Small intestine (tissue), 7 donors: ENCODE results near the gene VIPR2. TPM values are rescaled to one million over a fixed set of nuclear protein-coding genes. Genes with fewer than 3 reads are reported as not detected.

ENCODE experiments used
- DNase-seq, 2 donors: peaks; one replicate each; pipeline versions ENCODE4 v3.0.0 to v3.0.0-alpha.2; 2013
- FAIRE-seq: peaks from 2 replicates; lab custom pipeline; 2012; peaks lifted over from hg19 to GRCh38; lab: Jason Lieb, UNC
- H3K27ac ChIP-seq, 3 donors: one replicate each; pipeline ENCODE4 v1.5.1; 2013; ENCODE audit warnings: low read length in 2 of 3, mild to moderate bottlenecking in 2 of 3, control low read depth in 1 of 3, inconsistent platforms in 1 of 3, low read depth in 1 of 3, moderate library complexity in 1 of 3
- H3K27me3 ChIP-seq, 3 donors: one replicate each; pipeline ENCODE4 v1.6.1; 2013; ENCODE audit warnings: low read length in 3 of 3, inconsistent platforms in 1 of 3; ENCODE audit not compliant: control insufficient read depth in 3 of 3, insufficient read depth in 3 of 3
- H3K36me3 ChIP-seq, 3 donors: one replicate each; pipeline ENCODE4 v1.6.1; 2013; ENCODE audit warnings: low read length in 3 of 3, inconsistent platforms in 1 of 3, low read depth in 1 of 3, mild to moderate bottlenecking in 1 of 3, moderate library complexity in 1 of 3; ENCODE audit not compliant: control insufficient read depth in 3 of 3, insufficient read depth in 2 of 3
- H3K4me1 ChIP-seq, 3 donors: one replicate each; pipeline ENCODE4 v1.6.1; 2013; ENCODE audit warnings: low read length in 2 of 3, inconsistent platforms in 1 of 3, low read depth in 1 of 3, mild to moderate bottlenecking in 1 of 3, moderate library complexity in 1 of 3; ENCODE audit not compliant: control insufficient read depth in 3 of 3, insufficient read depth in 2 of 3
- H3K4me3 ChIP-seq, 3 donors: one replicate each; pipeline ENCODE4 v1.5.1; 2013; ENCODE audit warnings: low read length in 3 of 3, control low read depth in 1 of 3, inconsistent platforms in 1 of 3, low read depth in 1 of 3, mild to moderate bottlenecking in 1 of 3, moderate library complexity in 1 of 3
- H3K9me3 ChIP-seq, 2 donors: one replicate each; pipeline ENCODE4 v1.6.1; 2013; ENCODE audit warnings: low read depth in 1 of 2, low read length in 1 of 2; ENCODE audit not compliant: control insufficient read depth in 2 of 2, insufficient read depth in 1 of 2
- WGBS, 3 donors: extraction: QIAGEN DNeasy Blood & Tissue Kit; methylation state at CpG; one replicate each; pipeline ENCODE4 v1.1.7; 2013; 5-methylcytosine and 5-hydroxymethylcytosine counted together
- polyA plus RNA-seq, 4 donors: library from polyadenylated mRNA; stranded (reverse) in 3 of 4; unstranded in 1 of 4; fragments of 200-250 nt in 3 of 4; fragments of 120-200 nt in 1 of 4; gene quantifications; one replicate each; pipeline versions ENCODE4 v1.2.1 to v1.2.3, GENCODE V29; 2013
- donor health status: healthy with polysubstance abuse.
- donor health status: control.
- donor health status: control.
- donor health status: Bipolar disorder and iron deficiency.
- donor health status: healthy.

Gene VIPR2
- polyA plus RNA-seq, 4 donors, result 0.81 to 1.2 (median 0.97) TPM; not detected in 1

DNA sequence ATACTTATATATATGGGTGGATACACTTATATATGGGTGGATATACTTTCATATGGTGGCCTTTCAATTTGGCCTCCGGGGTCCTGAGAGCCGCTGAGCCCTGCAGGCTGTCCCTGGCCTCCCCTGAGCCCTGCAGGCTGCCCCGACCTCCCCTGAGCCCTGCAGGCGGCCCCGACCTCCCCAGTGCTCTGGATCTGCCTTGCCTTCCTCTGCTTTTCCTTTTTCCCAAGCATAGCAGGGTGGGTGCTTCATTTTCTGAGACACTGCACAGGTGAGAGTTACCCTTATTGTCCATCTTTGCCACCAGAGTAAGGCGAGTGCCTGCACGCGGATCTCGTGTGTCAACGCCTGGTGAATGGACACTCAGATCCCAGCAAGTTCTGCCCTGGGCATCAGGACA, 106.6 kb downstream of the VIPR2 start:
- Histone ChIP-seq H3K27ac (no peak overlapping the region), H3K4me1 (no peaks in the 10 kb centered on the region), H3K9me3 (no peaks in the 10 kb centered on the region), H3K4me3 (no peak overlapping the region), H3K27me3 (peaks cover 0 to 2% (median 0%) of the 10 kb centered on the region in 3 donors), H3K36me3 (no peaks in the 10 kb centered on the region)
- FAIRE-seq (no peak), DNase-seq (no peak)
- WGBS, 3 donors, result 81 to 85% (median 83%) methylated on average over 10 of the region's 10 CpGs

DNA sequence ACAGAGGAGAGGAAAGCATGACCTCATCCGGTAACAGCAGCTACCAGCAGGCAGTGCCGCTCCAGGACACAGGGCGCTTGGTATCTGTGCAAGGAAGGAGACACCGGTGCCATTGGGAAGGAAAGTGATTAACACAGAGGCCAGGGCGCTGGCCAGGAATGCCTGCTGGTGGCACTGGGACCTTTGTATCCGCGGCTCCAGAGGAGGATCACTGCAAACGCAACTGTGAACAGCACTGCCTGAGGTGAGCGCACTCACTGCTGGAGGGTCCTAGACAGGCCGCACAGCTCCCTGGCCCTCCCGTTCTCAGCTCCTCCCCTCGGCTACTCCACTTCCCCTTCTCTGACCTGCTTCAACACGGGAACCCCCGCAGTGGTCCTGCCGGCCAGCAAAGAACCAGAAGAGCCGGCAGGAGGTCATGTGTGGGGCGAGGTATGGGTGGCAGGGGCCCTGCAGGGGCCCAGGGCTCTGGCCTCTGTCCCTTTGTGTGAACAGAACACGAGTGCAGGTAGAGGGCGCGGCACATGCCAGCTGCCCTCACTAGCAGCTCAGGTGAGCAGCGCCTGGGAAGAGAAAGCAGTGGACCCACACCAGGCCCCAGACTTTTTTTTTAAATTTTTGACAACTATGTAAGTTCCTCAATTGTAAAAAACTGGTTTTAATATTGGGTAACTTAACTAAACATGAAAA, 107.6 kb downstream of the VIPR2 start:
- no peak for FAIRE-seq
- Histone ChIP-seq H3K36me3 (no peaks in the 10 kb centered on the region), H3K4me3 (no peak overlapping the region), H3K27ac (no peak overlapping the region), H3K27me3 (peaks cover 0 to 2% (median 0%) of the 10 kb centered on the region in 3 donors), H3K9me3 (no peaks in the 10 kb centered on the region), H3K4me1 (no peaks in the 10 kb centered on the region)
- 12 to 56% (median 29%) methylated on average over 21 of the region's 21 CpGs for WGBS, 3 donors
- DNase-seq, result peak; percentile 37 to 47

DNA sequence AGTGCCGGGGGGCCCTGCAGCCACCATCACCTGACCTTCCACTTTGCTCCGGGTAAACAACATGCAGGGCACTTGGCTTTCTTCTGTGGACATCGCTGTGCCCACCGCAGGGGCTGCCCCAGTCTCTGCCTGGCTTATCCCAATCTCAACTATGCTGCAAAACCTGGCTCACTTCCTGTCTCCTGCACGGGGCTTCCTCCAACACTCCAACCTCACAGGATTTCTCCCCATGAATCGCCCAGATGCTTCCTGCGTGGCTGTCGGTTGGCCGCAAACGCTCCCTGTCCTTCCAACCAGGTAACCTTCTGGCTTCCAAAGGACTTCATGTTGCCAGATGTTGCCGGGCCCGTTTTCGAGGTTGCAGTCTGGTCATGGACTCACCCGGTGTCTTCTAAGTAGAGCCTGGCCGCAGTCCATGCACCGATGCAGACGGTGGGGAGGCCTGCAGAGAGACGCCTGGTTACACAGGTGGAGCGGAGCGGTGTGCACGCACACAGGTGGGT, 109.0 kb downstream of the VIPR2 start:
- H3K4me1 ChIP-seq, result peaks cover 0 to 2% (median 0%) of the 10 kb centered on the region in 3 donors
- H3K27me3 ChIP-seq, result peaks cover 0 to 2% (median 0%) of the 10 kb centered on the region in 3 donors
- no peak overlapping the region for H3K4me3 ChIP-seq
- DNase-seq (no peak), FAIRE-seq (no peak)
- 75 to 90% (median 82%) methylated on average over 21 of the region's 21 CpGs for WGBS, 3 donors
- H3K27ac ChIP-seq, result no peak overlapping the region
- no peaks in the 10 kb centered on the region for H3K9me3 ChIP-seq
- no peaks in the 10 kb centered on the region for H3K36me3 ChIP-seq

DNA sequence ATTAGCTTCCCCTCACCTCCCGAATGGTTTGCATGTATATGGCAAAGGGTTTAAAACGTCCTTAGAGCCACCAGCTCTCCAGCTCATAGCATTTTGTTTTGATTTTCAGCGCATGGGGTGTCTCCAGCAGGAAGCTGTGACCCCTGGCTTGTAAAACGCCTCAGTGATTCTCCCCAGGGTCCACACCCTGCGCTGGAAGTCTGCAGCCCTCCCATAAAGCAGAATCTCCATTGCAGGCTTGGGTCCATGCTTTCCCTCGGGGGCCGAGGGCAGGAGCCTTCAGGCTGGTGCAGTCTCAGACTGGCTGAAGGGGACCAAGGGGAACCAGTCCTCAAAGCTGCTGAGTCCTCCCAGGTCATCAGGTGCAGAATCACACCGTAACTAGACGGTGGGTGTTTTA, 109.7 kb downstream of the VIPR2 start:
- Histone ChIP-seq H3K4me1 (peaks cover 0 to 2% (median 0%) of the 10 kb centered on the region in 3 donors), H3K4me3 (no peak overlapping the region), H3K36me3 (no peaks in the 10 kb centered on the region), H3K27me3 (peaks cover 0 to 2% (median 2%) of the 10 kb centered on the region in 3 donors), H3K27ac (no peak overlapping the region), H3K9me3 (no peaks in the 10 kb centered on the region)
- 82 to 85% (median 84%) methylated on average over 9 of the region's 9 CpGs for WGBS, 3 donors
- FAIRE-seq, result no peak
- DNase-seq, result no peak

DNA sequence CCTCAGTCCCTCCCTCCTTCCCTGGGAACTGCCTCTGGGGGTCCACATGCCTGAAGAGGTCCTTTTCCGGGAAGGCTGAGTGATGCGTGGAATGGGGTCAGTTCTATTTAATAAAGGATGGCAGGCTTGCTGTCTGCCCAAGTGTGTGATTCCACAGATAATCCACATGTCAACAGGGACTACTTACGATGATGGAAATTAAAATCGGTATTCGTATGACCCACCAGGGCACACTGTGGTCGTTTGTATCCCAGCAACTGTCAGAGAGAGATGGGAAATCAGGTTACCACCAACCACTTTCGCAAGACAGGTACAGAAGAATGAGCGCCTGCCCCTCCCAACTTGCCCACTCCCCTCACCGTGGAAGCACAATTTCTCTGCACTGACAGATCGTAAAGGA, 110.3 kb downstream of the VIPR2 start:
- no peak for FAIRE-seq
- Histone ChIP-seq H3K27ac (no peak overlapping the region), H3K4me1 (peaks cover 0 to 2% (median 0%) of the 10 kb centered on the region in 3 donors), H3K4me3 (no peak overlapping the region), H3K27me3 (peaks cover 0 to 2% (median 2%) of the 10 kb centered on the region in 3 donors), H3K9me3 (no peaks in the 10 kb centered on the region), H3K36me3 (no peaks in the 10 kb centered on the region)
- DNase-seq, result no peak
- WGBS, 3 donors, result 75 to 83% (median 78%) methylated on average over 10 of the region's 10 CpGs

DNA sequence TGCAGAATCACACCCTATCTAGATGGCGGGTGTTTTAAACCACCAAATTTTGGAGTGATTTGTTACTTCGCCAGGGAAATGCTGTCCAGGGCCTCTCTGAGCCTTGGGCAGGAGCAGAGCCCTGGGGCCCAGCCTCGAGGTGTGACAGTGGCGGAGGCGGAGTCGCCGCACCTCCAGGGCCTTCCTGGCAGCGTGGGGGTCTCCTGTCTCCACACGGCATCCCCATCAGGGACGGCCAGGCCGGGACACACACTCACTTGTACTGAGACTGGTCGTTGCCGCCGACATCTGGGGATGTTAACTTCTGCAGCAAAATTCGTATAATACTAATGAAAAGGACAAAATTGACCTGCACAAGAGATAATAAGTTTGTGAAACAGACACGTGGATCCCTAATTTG, 110.7 kb downstream of the VIPR2 start:
- peaks cover 0 to 2% (median 0%) of the 10 kb centered on the region in 3 donors for H3K4me1 ChIP-seq
- DNase-seq (no peak), FAIRE-seq (no peak)
- H3K4me3 ChIP-seq, result no peak overlapping the region
- 81 to 85% (median 85%) methylated on average over 16 of the region's 16 CpGs for WGBS, 3 donors
- no peak overlapping the region for H3K27ac ChIP-seq
- H3K27me3 ChIP-seq, result peaks cover 0 to 2% (median 2%) of the 10 kb centered on the region in 3 donors
- H3K36me3 ChIP-seq, result no peaks in the 10 kb centered on the region
- no peaks in the 10 kb centered on the region for H3K9me3 ChIP-seq

DNA sequence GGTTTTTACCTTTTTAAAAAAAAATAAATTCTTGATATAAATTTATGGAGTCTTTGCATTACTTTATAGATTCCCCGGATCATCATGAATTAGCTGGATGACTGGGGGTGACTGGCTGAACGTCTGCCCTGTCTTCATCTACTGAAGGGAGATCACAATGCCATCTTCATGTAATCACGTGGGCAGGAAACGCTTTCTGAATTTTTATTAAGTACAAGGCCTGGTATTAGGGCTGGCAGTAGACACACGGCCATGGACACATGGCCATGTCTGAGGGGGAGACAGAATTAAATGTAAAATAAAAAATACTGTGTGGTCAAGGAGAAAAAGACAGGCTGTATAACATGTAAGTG, 111.2 kb downstream of the VIPR2 start:
- WGBS, 3 donors, result 82 to 89% (median 84%) methylated on average over 5 of the region's 5 CpGs
- Histone ChIP-seq H3K9me3 (no peaks in the 10 kb centered on the region), H3K36me3 (no peaks in the 10 kb centered on the region), H3K27me3 (peaks cover 0 to 2% (median 2%) of the 10 kb centered on the region in 3 donors), H3K4me1 (peaks cover 0 to 2% (median 0%) of the 10 kb centered on the region in 3 donors), H3K27ac (no peak overlapping the region), H3K4me3 (no peak overlapping the region)
- DNase-seq, result no peak
- FAIRE-seq, result no peak

DNA sequence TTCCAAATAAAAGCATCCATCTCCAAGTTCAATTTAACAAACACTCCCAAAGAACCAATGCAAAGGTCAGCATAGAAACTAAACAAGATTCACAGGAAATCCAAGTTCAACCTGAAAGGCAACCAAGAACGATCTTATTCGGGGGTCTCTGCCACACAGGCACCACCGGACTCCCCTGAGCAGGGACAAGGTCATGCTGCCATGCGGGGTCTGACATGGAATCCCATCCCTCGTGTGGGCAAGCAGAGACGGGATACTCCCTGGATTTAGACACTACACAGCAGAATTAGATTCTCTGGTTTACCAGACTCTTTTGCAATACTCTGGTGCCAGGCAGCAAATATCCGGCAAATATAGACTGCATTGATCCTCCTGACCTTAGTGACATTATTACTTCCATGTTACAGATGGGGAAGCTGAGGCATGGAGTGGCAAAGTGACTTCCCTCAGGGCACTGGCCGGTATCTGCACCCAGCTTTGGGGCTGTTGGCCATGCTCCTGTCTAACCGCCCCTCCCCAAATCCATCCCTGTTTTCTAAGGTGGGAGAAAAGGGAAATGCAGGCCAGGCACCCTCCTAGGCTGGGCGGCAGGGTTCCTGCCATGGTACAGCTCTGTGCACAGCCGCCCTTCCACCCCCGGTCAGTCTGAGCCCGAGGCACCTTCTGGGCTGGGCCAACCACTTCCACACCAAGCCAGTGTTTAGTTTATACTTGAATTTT, 111.8 kb downstream of the VIPR2 start:
- no peak for FAIRE-seq

More for the DNA sequence above, 111.8 kb downstream of the VIPR2 start:
- Histone ChIP-seq H3K4me3 (no peak overlapping the region), H3K4me1 (peaks cover 0 to 2% (median 0%) of the 10 kb centered on the region in 3 donors), H3K27me3 (peaks cover 0 to 2% (median 2%) of the 10 kb centered on the region in 3 donors), H3K36me3 (no peaks in the 10 kb centered on the region), H3K9me3 (no peaks in the 10 kb centered on the region), H3K27ac (no peak overlapping the region)
- WGBS, 3 donors, result 83 to 90% (median 86%) methylated on average over 13 of the region's 13 CpGs
- DNase-seq, result no peak
